ENCODE measurements around the gene BAX.
"Not testable (repeated sequence)": the region's sequence is repeated elsewhere in the genome, so short reads cannot be mapped to it uniquely, and the experiment has no call there.

Gene BAX

GRCh38 chr19:48954595-48955307 lies at the start of gene BAX:
BAX (plus strand) TSS chr19:48954875; CDS start chr19:48954929, 54 bp downstream.
- peak; percentile 97 to 98 for DNase-seq

- DNase-seq = no peak
These were observed 49.0 kb upstream of the BAX start for GRCh38 chr19:48905664-48906063.

GRCh38 chr19:48906324-48906723 lies 48.4 kb upstream of the BAX start:
- DNase-seq = no peak

GRCh38 chr19:48907671-48908070 lies 47.0 kb upstream of the BAX start:
- DNase-seq = no peak

- DNase-seq = not testable (repeated sequence)
These were observed 45.1 kb upstream of the BAX start for GRCh38 chr19:48909424-48910077.

- no peak for DNase-seq
These were observed 43.9 kb upstream of the BAX start for GRCh38 chr19:48910803-48911202.

GRCh38 chr19:48913114-48913889 lies 41.4 kb upstream of the BAX start:
- DNase-seq = no peak

- no peak for DNase-seq
These were observed 40.5 kb upstream of the BAX start for GRCh38 chr19:48914181-48914580.

- no peak for DNase-seq
These were observed 38.9 kb upstream of the BAX start for GRCh38 chr19:48915757-48916156.

GRCh38 chr19:48918071-48918470 lies 36.6 kb upstream of the BAX start:
- DNase-seq = no peak

GRCh38 chr19:48918801-48919247 lies 35.9 kb upstream of the BAX start:
- DNase-seq = no peak

- not testable (repeated sequence) for DNase-seq
These were observed 35.4 kb upstream of the BAX start for GRCh38 chr19:48919271-48919670.

- DNase-seq = no peak
These were observed 33.7 kb upstream of the BAX start for GRCh38 chr19:48920949-48921348.

- no peak for DNase-seq
These were observed 32.8 kb upstream of the BAX start for GRCh38 chr19:48921721-48922500.

- DNase-seq = no peak
These were observed 31.9 kb upstream of the BAX start for GRCh38 chr19:48922548-48923490.

GRCh38 chr19:48925240-48925843 lies 29.3 kb upstream of the BAX start:
- DNase-seq = no peak

- DNase-seq = not testable (repeated sequence)
These were observed 28.8 kb upstream of the BAX start for GRCh38 chr19:48925890-48926289.

GRCh38 chr19:48926909-48927308 lies 27.8 kb upstream of the BAX start:
- peak; percentile 36 to 44 for DNase-seq

- not testable (repeated sequence) for DNase-seq
These were observed 27.0 kb upstream of the BAX start for GRCh38 chr19:48927692-48928091.

GRCh38 chr19:48928164-48929025 lies 26.3 kb upstream of the BAX start:
- DNase-seq = no peak

Measured in activated T-cell treated with anti-CD3 and anti-CD28 coated beads, Interleukin-2, amount 50 U/mL, for 48 hours (primary cell).